Measurements from ENCODE around the gene RPTN.
"Not testable (repeated sequence)": the region's sequence is repeated elsewhere in the genome, so short reads cannot be mapped to it uniquely, and the experiment has no call there.

The RPTN gene

GRCh38 chr1:152165286-152166077 is 6.5 kb upstream of the RPTN start:
- DNase-seq (ENCODE audit: extremely low read depth in 1 of 2, low read depth in 1 of 2), result no peak

- no peak for DNase-seq (ENCODE audit: extremely low read depth in 1 of 2, low read depth in 1 of 2)
These were observed 5.6 kb upstream of the RPTN start for GRCh38 chr1:152164517-152165136.

GRCh38 chr1:152162792-152163463 is 3.9 kb upstream of the RPTN start:
- no peak for DNase-seq (ENCODE audit: extremely low read depth in 1 of 2, low read depth in 1 of 2)

- no peak for DNase-seq (ENCODE audit: extremely low read depth in 1 of 2, low read depth in 1 of 2)
These were observed 1.5 kb upstream of the RPTN start for GRCh38 chr1:152160576-152160975.

GRCh38 chr1:152153996-152154395 is 5.0 kb downstream of the RPTN start:
- DNase-seq (ENCODE audit: extremely low read depth in 1 of 2, low read depth in 1 of 2), result no peak

GRCh38 chr1:152151646-152152045 is 7.4 kb downstream of the RPTN start:
- DNase-seq (ENCODE audit: extremely low read depth in 1 of 2, low read depth in 1 of 2), result no peak

- DNase-seq (ENCODE audit: extremely low read depth in 1 of 2, low read depth in 1 of 2), result no peak
These were observed 10.0 kb downstream of the RPTN start for GRCh38 chr1:152148981-152149380.

- no peak for DNase-seq (ENCODE audit: extremely low read depth in 1 of 2, low read depth in 1 of 2)
These were observed 11.0 kb downstream of the RPTN start for GRCh38 chr1:152148051-152148450.

- DNase-seq (ENCODE audit: extremely low read depth in 1 of 2, low read depth in 1 of 2), result no peak
These were observed 13.3 kb downstream of the RPTN start for GRCh38 chr1:152145769-152146168.

- not testable (repeated sequence) for DNase-seq (ENCODE audit: extremely low read depth in 1 of 2, low read depth in 1 of 2)
These were observed 14.3 kb downstream of the RPTN start for GRCh38 chr1:152144674-152145183.

- peak in 1 of 2 donors; percentile 55 for DNase-seq (ENCODE audit: extremely low read depth in 1 of 2, low read depth in 1 of 2)
These were observed 15.7 kb downstream of the RPTN start for GRCh38 chr1:152143150-152143887.

GRCh38 chr1:152141971-152142584 is 16.9 kb downstream of the RPTN start:
- DNase-seq (ENCODE audit: extremely low read depth in 1 of 2, low read depth in 1 of 2), result no peak

GRCh38 chr1:152137215-152137614 is 21.8 kb downstream of the RPTN start:
- no peak for DNase-seq (ENCODE audit: extremely low read depth in 1 of 2, low read depth in 1 of 2)

- no peak for DNase-seq (ENCODE audit: extremely low read depth in 1 of 2, low read depth in 1 of 2)
These were observed 28.8 kb downstream of the RPTN start for GRCh38 chr1:152130186-152130585.

- no peak for DNase-seq (ENCODE audit: extremely low read depth in 1 of 2, low read depth in 1 of 2)
These were observed 31.4 kb downstream of the RPTN start for GRCh38 chr1:152127673-152128072.

GRCh38 chr1:152125834-152126443 is 33.1 kb downstream of the RPTN start:
- no peak for DNase-seq (ENCODE audit: extremely low read depth in 1 of 2, low read depth in 1 of 2)

- DNase-seq (ENCODE audit: extremely low read depth in 1 of 2, low read depth in 1 of 2), result no peak
These were observed 40.1 kb downstream of the RPTN start for GRCh38 chr1:152118915-152119314.

- DNase-seq (ENCODE audit: extremely low read depth in 1 of 2, low read depth in 1 of 2), result no peak
These were observed 43.7 kb downstream of the RPTN start, which contains the start of gene TCHH for GRCh38 chr1:152115344-152115743. Gene TCHH (minus strand): TSS chr1:152115444. CDS start chr1:152114080, 1,364 bp downstream.

GRCh38 chr1:152112885-152113432 is 46.1 kb downstream of the RPTN start:
- no peak for DNase-seq (ENCODE audit: extremely low read depth in 1 of 2, low read depth in 1 of 2)
